ENCODE data around the gene SAXO2. TPM values are rescaled to one million over a fixed set of nuclear protein-coding genes. Genes with fewer than 3 reads are reported as not detected.
"Not testable (repeated sequence)": the region's sequence is repeated elsewhere in the genome, so short reads cannot be mapped to it uniquely, and the experiment has no call there.

SAXO2 gene
- total and polyA plus RNA-seq, 2 donors (not counting 1 experiment from before 2014, with no cell fraction given), result 0.36 to 0.66 TPM

DNA sequence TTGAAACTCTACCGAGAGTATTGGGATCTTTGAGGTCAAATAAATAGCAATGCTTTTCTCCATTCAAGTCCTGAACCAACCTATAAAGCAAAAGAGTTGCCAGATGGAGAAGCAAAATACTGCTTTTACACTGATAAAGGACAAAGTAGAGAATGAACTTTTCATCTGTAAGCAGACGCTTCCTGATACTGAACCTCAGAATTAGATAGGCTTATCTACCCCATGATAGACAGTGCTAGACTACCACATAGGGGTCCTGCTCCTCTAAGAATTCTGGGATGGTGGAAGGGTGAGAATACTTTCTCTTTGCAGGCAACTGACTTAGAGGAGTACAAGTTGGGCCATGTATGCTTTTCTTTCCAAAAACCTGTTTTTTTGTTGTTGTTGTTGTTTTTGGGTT, 9.5 kb downstream of the SAXO2 start:
- Histone ChIP-seq H4K20me1 (ENCODE audit: control insufficient read depth, extremely low read depth, insufficient read depth, low read length) (no peaks in the 10 kb centered on the region), H3K36me3 (ENCODE audit: control insufficient read depth, insufficient read depth, low read length) (no peaks in the 10 kb centered on the region), H3K4me2 (ENCODE audit: extremely low read depth, insufficient read depth, low read length) (no peak overlapping the region), H3K9ac (ENCODE audit: insufficient read depth, low read length) (no peak overlapping the region), H3K9me3 (ENCODE audit: control insufficient read depth, insufficient read depth, low read depth, low read length) (no peaks in the 10 kb centered on the region), H3K4me3 (replicated peaks in 1 of 4; ENCODE audit: control extremely low read depth in 1 of 4, insufficient read depth in 1 of 4, low read depth in 3 of 4, low read length in 4 of 4) (no peak overlapping the region), H3K27ac (ENCODE audit: insufficient read depth, low read length) (no peak overlapping the region), H3K27me3 (ENCODE audit: control insufficient read depth, insufficient read depth, low read length) (no peaks in the 10 kb centered on the region), H3K79me2 (ENCODE audit: control insufficient read depth, insufficient read depth, low read length) (no peaks in the 10 kb centered on the region), H2AFZ (ENCODE audit: low read length) (no peak overlapping the region), H3K4me1 (ENCODE audit: control insufficient read depth, extremely low read depth, insufficient read depth, low read length) (no peaks in the 10 kb centered on the region)
- DNase-seq (ENCODE audit: low read depth in 2 of 2), result no peak
- TF ChIP-seq, protein P1, sequence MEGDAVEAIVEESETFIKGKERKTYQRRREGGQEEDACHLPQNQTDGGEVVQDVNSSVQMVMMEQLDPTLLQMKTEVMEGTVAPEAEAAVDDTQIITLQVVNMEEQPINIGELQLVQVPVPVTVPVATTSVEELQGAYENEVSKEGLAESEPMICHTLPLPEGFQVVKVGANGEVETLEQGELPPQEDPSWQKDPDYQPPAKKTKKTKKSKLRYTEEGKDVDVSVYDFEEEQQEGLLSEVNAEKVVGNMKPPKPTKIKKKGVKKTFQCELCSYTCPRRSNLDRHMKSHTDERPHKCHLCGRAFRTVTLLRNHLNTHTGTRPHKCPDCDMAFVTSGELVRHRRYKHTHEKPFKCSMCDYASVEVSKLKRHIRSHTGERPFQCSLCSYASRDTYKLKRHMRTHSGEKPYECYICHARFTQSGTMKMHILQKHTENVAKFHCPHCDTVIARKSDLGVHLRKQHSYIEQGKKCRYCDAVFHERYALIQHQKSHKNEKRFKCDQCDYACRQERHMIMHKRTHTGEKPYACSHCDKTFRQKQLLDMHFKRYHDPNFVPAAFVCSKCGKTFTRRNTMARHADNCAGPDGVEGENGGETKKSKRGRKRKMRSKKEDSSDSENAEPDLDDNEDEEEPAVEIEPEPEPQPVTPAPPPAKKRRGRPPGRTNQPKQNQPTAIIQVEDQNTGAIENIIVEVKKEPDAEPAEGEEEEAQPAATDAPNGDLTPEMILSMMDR (conservative IDR thresholded peaks at IDR 0.05 in 1 of 2, IDR thresholded peaks at IDR 0.05 in 1 of 2; ENCODE audit: low read depth in 1 of 2, low read length in 2 of 2), result no peak
- no peak for TF ChIP-seq EZH2 (IDR thresholded peaks at IDR 0.05; ENCODE audit: low read length, missing control alignments)

DNA sequence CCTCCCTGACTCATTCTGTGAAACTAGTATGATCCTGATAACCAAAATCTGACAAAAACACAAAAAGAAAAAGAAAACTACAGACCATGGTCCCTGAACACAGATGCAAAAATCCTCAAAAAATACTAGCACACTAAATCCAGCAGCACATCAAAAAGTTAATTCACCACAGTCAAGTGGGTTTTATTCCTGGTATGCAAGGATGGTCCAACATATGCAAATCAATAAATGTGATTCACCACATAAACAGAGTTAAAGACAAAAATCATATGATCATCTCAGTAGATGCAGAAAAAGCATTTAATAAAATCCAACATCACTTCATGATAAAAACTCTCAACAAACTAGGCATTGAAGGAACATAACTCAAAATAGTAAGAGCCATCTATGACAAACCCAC, 12.8 kb downstream of the SAXO2 start:
- H3K9me3 ChIP-seq (ENCODE audit: control insufficient read depth, insufficient read depth, low read depth, low read length), result no peaks in the 10 kb centered on the region
- no peaks in the 10 kb centered on the region for H3K36me3 ChIP-seq (ENCODE audit: control insufficient read depth, insufficient read depth, low read length)
- H4K20me1 ChIP-seq (ENCODE audit: control insufficient read depth, extremely low read depth, insufficient read depth, low read length), result no peaks in the 10 kb centered on the region
- no peak overlapping the region for H3K9ac ChIP-seq (ENCODE audit: insufficient read depth, low read length)
- H3K79me2 ChIP-seq (ENCODE audit: control insufficient read depth, insufficient read depth, low read length), result no peaks in the 10 kb centered on the region
- peaks cover 8% of the 10 kb centered on the region for H3K27me3 ChIP-seq (ENCODE audit: control insufficient read depth, insufficient read depth, low read length)
- no peak overlapping the region for H3K4me3 ChIP-seq (replicated peaks in 1 of 4; ENCODE audit: control extremely low read depth in 1 of 4, insufficient read depth in 1 of 4, low read depth in 3 of 4, low read length in 4 of 4)
- H3K4me2 ChIP-seq (ENCODE audit: extremely low read depth, insufficient read depth, low read length), result no peak overlapping the region
- no peak overlapping the region for H3K27ac ChIP-seq (ENCODE audit: insufficient read depth, low read length)
- TF ChIP-seq EZH2 (IDR thresholded peaks at IDR 0.05; ENCODE audit: low read length, missing control alignments), result no peak
- TF ChIP-seq, protein P1 (conservative IDR thresholded peaks at IDR 0.05 in 1 of 2, IDR thresholded peaks at IDR 0.05 in 1 of 2; ENCODE audit: low read depth in 1 of 2, low read length in 2 of 2), result no peak
- H3K4me1 ChIP-seq (ENCODE audit: control insufficient read depth, extremely low read depth, insufficient read depth, low read length), result no peaks in the 10 kb centered on the region
- no peak overlapping the region for H2AFZ ChIP-seq (ENCODE audit: low read length)
- no peak for DNase-seq (ENCODE audit: low read depth in 2 of 2)

DNA sequence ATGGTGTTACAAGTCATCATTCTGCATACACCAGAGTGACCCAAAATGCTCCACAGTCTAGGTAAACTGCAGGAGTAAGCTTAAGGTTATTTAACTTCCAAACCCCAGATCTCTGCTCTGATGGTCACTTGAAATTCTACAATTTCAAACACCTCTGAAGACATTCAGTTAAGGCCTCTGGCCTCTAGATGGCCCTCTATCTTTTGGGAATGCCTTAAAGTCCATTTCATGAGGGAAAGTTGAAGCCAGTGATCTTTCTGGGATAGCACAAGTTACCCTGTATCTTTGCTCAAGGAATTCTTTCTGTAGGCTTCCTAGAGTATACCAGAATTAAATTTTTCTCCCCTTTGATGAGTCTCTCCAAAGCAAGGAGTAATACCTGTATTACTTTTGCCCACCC, 18.7 kb downstream of the SAXO2 start:
- not testable (repeated sequence) for H3K27ac ChIP-seq (ENCODE audit: insufficient read depth, low read length); H3K4me3 ChIP-seq (replicated peaks in 1 of 4; ENCODE audit: control extremely low read depth in 1 of 4, insufficient read depth in 1 of 4, low read depth in 3 of 4, low read length in 4 of 4); H3K79me2 ChIP-seq (ENCODE audit: control insufficient read depth, insufficient read depth, low read length); H3K4me2 ChIP-seq (ENCODE audit: extremely low read depth, insufficient read depth, low read length); H3K9ac ChIP-seq (ENCODE audit: insufficient read depth, low read length); H2AFZ ChIP-seq (ENCODE audit: low read length); H3K4me1 ChIP-seq (ENCODE audit: control insufficient read depth, extremely low read depth, insufficient read depth, low read length); H3K27me3 ChIP-seq (ENCODE audit: control insufficient read depth, insufficient read depth, low read length); H3K9me3 ChIP-seq (ENCODE audit: control insufficient read depth, insufficient read depth, low read depth, low read length); H4K20me1 ChIP-seq (ENCODE audit: control insufficient read depth, extremely low read depth, insufficient read depth, low read length); DNase-seq (ENCODE audit: low read depth in 2 of 2); H3K36me3 ChIP-seq (ENCODE audit: control insufficient read depth, insufficient read depth, low read length)
- TF ChIP-seq, protein P1 (conservative IDR thresholded peaks at IDR 0.05 in 1 of 2, IDR thresholded peaks at IDR 0.05 in 1 of 2; ENCODE audit: low read depth in 1 of 2, low read length in 2 of 2), result peak; percentile 7 to 20

DNA sequence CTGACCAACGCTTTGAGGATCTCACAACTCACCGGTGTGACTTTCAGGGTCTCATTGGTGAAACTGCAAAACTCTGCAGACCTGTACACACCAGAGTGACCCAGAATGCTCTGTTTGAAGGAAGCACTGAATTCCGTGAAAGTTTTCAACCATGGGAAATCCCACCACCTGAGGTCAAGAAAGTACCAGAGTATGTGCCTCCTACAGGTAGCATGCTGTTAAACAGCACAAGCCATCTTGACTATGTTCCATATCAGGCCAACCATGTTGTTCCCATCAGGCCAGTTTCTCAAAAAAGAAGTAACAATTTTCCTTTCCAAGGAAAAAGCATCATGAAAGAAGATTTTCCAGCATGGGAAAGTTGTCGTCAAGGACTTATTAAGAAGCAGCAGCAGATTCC, 19.8 kb downstream of the SAXO2 start:
- H2AFZ ChIP-seq (ENCODE audit: low read length); H3K9ac ChIP-seq (ENCODE audit: insufficient read depth, low read length); H3K9me3 ChIP-seq (ENCODE audit: control insufficient read depth, insufficient read depth, low read depth, low read length); DNase-seq (ENCODE audit: low read depth in 2 of 2); H3K79me2 ChIP-seq (ENCODE audit: control insufficient read depth, insufficient read depth, low read length); H3K4me2 ChIP-seq (ENCODE audit: extremely low read depth, insufficient read depth, low read length); H3K27ac ChIP-seq (ENCODE audit: insufficient read depth, low read length); H3K4me1 ChIP-seq (ENCODE audit: control insufficient read depth, extremely low read depth, insufficient read depth, low read length); H3K36me3 ChIP-seq (ENCODE audit: control insufficient read depth, insufficient read depth, low read length); H3K4me3 ChIP-seq (replicated peaks in 1 of 4; ENCODE audit: control extremely low read depth in 1 of 4, insufficient read depth in 1 of 4, low read depth in 3 of 4, low read length in 4 of 4); H4K20me1 ChIP-seq (ENCODE audit: control insufficient read depth, extremely low read depth, insufficient read depth, low read length); H3K27me3 ChIP-seq (ENCODE audit: control insufficient read depth, insufficient read depth, low read length): not testable (repeated sequence)

DNA sequence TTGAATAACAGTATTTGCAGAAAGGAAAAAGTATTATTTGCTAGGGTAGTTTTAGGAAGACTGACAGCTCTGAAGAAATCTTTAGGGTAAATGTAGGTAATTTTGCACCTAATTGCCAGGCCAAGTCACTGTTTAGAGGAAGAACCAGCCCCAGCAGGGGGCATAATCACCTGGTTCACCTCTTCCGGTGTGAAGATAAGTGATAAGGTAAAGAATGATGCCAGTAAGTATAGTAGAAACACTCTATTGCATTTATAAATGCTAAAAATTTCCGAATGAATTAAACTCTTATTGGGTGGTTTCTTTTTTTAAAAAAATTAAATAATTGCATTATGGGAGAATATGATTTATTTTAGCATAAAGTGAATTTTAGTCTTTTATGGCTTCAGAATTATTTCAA, 21.8 kb downstream of the SAXO2 start:
- H3K4me1 ChIP-seq (ENCODE audit: control insufficient read depth, extremely low read depth, insufficient read depth, low read length), result not testable (repeated sequence)

More for the DNA sequence above, 21.8 kb downstream of the SAXO2 start:
- not testable (repeated sequence) for H3K9ac ChIP-seq (ENCODE audit: insufficient read depth, low read length); H4K20me1 ChIP-seq (ENCODE audit: control insufficient read depth, extremely low read depth, insufficient read depth, low read length); H2AFZ ChIP-seq (ENCODE audit: low read length); H3K27ac ChIP-seq (ENCODE audit: insufficient read depth, low read length); H3K4me2 ChIP-seq (ENCODE audit: extremely low read depth, insufficient read depth, low read length); H3K27me3 ChIP-seq (ENCODE audit: control insufficient read depth, insufficient read depth, low read length); H3K9me3 ChIP-seq (ENCODE audit: control insufficient read depth, insufficient read depth, low read depth, low read length); DNase-seq (ENCODE audit: low read depth in 2 of 2); H3K36me3 ChIP-seq (ENCODE audit: control insufficient read depth, insufficient read depth, low read length); H3K4me3 ChIP-seq (replicated peaks in 1 of 4; ENCODE audit: control extremely low read depth in 1 of 4, insufficient read depth in 1 of 4, low read depth in 3 of 4, low read length in 4 of 4); H3K79me2 ChIP-seq (ENCODE audit: control insufficient read depth, insufficient read depth, low read length)

Data from fibroblast of lung (primary cell).